Neural progenitor cell (in vitro differentiated cells): ENCODE measurements around the gene CARNS1.

Experiments used
- CTCF ChIP-seq: fragments of 200-600 bp; sonication (generic); IDR thresholded peaks from 2 replicates; pipeline ENCODE4 v1.5.1; 2017; ENCODE audit warnings: antibody characterized with exemption, mild to moderate bottlenecking
- EZH2 ChIP-seq: fragments of 200-600 bp; sonication (generic); IDR thresholded peaks from 2 replicates; pipeline ENCODE4 v1.6.1; 2017; ENCODE audit warnings: antibody characterized with exemption, mild to moderate bottlenecking, moderate library complexity
- EZH2phosphoT487 ChIP-seq: fragments of 200-600 bp; sonication (generic); IDR thresholded peaks from 2 replicates; pipeline ENCODE4 v1.6.1; 2017; ENCODE audit warnings: antibody characterized with exemption

GRCh38 chr11:67375320-67376055 is 40.0 kb upstream of the CARNS1 start:
- TF ChIP-seq CTCF (no peak), EZH2 (no peak), EZH2phosphoT487 (no peak)
